Transverse colon (tissue), 4 donors: ENCODE measurements around the gene SAA1.

Source experiments
- EP300 ChIP-seq: sonication (generic); formaldehyde crosslinking; IDR thresholded peaks from one replicate; pipeline ENCODE4 v1.6.1; 2017; ENCODE audit warnings: antibody characterized with exemption, low read depth
- POLR2A ChIP-seq: fragments of 450-650 bp; IDR thresholded peaks from one replicate; pipeline ENCODE4 v1.6.1; 2016; ENCODE audit warnings: antibody characterized with exemption, mild to moderate bottlenecking, moderate library complexity
- POLR2AphosphoS5 ChIP-seq, 3 donors: sonication (generic); formaldehyde crosslinking; IDR thresholded peaks; one replicate each; pipeline ENCODE4 v1.6.1; 2016; ENCODE audit warnings: antibody characterized with exemption in 3 of 3
- TF ChIP-seq, protein P1 (sequence below), 5 experiments: fragments of 200-600 bp in 3 of 5; fragments of 450-650 bp in 2 of 5; sonication (generic) in 3 of 5; IDR thresholded peaks; 1 replicate in 2 of 5; 2 replicates in 3 of 5; pipeline ENCODE4 v1.5.1; 2016 to 2017; ENCODE audit warnings: antibody characterized with exemption in 5 of 5, inconsistent platforms in 3 of 5, mild to moderate bottlenecking in 2 of 5, moderate library complexity in 1 of 5

DNA sequence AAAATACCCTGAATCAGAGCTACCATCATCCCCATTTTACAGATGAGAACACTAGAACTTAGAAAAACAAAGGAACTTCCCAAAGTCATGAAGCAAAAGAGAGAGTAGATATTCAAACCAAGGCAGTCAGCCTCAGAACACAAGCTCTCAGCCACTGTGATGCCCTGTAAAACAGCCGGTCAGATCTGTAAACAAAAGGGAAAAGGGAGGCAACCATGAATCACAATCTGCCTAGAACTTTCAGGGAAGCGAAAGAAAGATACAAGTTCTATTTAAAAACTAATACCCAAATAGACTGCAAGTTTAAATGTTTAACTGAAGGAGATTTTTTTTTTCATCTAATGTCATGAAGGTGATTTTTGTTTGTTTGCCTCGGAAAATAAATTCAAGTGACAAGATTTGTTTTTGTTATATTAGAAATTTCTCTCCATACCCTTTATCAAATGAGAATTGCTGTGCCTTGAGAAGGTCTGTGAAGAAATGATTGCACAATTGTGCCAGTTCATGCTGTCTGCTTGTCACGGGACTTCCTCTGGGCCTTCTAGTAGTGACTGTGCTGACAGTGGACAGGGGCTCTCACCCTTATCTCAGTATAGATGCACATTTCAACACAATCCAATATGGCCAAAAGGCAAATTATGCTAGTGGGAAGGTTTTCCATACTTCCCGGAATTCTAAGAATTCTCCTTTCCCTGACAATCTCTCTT, 11.7 kb downstream of the SAA1 start:
- TF ChIP-seq, protein P1, sequence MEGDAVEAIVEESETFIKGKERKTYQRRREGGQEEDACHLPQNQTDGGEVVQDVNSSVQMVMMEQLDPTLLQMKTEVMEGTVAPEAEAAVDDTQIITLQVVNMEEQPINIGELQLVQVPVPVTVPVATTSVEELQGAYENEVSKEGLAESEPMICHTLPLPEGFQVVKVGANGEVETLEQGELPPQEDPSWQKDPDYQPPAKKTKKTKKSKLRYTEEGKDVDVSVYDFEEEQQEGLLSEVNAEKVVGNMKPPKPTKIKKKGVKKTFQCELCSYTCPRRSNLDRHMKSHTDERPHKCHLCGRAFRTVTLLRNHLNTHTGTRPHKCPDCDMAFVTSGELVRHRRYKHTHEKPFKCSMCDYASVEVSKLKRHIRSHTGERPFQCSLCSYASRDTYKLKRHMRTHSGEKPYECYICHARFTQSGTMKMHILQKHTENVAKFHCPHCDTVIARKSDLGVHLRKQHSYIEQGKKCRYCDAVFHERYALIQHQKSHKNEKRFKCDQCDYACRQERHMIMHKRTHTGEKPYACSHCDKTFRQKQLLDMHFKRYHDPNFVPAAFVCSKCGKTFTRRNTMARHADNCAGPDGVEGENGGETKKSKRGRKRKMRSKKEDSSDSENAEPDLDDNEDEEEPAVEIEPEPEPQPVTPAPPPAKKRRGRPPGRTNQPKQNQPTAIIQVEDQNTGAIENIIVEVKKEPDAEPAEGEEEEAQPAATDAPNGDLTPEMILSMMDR (IDR thresholded peaks at IDR 0.05), result no peak
- no peak for TF ChIP-seq EP300
- TF ChIP-seq POLR2AphosphoS5 (IDR thresholded peaks at IDR 0.05), result no peak
- TF ChIP-seq POLR2A, result no peak
